Activated naive CD4-positive, alpha-beta T cell treated with anti-CD3 and anti-CD28 coated beads for 36 hours (primary cell): ENCODE measurements around the gene STON2. TPM values are rescaled to one million over a fixed set of nuclear protein-coding genes. Genes with fewer than 3 reads are reported as not detected.
"Not testable (repeated sequence)": the region's sequence is repeated elsewhere in the genome, so short reads cannot be mapped to it uniquely, and the experiment has no call there.

Experiments used
- CTCF ChIA-PET: fragments of 350-600 bp; sonication (Branson Sonifier 250); formaldehyde crosslinking; loops from one replicate; lab custom pipeline; 2021; ENCODE audit warnings: antibody characterized with exemption; lab: Charles Lee
- DNase-seq: peaks from one replicate; pipeline ENCODE4 v3.0.0-alpha.2; 2020
- H3K27ac Mint-ChIP-seq: one replicate; pipeline ENCODE4 v1.8.0; 2021; ENCODE audit warnings: mild to moderate bottlenecking, mixed read lengths
- H3K27me3 Mint-ChIP-seq: one replicate; pipeline ENCODE4 v1.8.0; 2021; ENCODE audit warnings: low read depth, mixed read lengths
- H3K36me3 Mint-ChIP-seq: one replicate; pipeline ENCODE4 v1.8.0; 2021; ENCODE audit warnings: low read depth, mixed read lengths
- H3K4me1 Mint-ChIP-seq: one replicate; pipeline ENCODE4 v1.8.0; 2021; ENCODE audit warnings: low read depth, mixed read lengths
- H3K4me3 Mint-ChIP-seq: one replicate; pipeline ENCODE4 v1.8.0; 2021; ENCODE audit warnings: mild to moderate bottlenecking, moderate library complexity, mixed read lengths
- H3K9me3 Mint-ChIP-seq: one replicate; pipeline ENCODE4 v1.8.0; 2021; ENCODE audit warnings: mixed read lengths
- intact Hi-C: fragments of 100-400 bp; cut with micrococcal nuclease; formaldehyde crosslinking; loops from one replicate; pipeline ENCODE4 v1.15.1; 2023
- total RNA-seq, 2 experiments: library from RNA; stranded (reverse); gene quantifications; one replicate each; pipeline ENCODE4 v1.2.3, GENCODE V29; 2021

The STON2 gene
- total RNA-seq, 2 experiments from 2014 or later, result 0.12 to 0.14 TPM

DNA sequence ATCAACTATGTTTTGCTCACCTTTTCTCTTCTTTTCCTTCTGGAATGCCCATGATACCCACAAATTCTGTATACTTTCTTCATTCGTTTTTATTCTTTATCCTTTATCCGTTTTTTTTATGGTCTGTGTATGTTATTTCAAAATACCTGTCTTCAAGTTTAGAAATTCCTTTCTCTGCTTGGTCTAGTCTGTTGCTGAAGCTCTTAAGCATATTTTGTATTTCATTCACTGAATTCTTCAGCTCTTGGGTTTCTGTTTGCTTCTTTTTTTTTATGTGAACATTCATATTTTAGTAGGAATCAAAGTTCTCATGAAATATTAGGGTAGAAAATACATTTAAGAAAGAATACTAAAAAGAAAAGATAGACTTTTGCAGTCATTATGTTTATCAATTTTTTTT is 156.6 kb downstream of the STON2 start:
- no peaks in the 10 kb centered on the region for H3K4me1 Mint-ChIP-seq
- H3K4me3 Mint-ChIP-seq, result no peak overlapping the region
- intact Hi-C loops, result no loop called here
- H3K27ac Mint-ChIP-seq, result no peak overlapping the region
- H3K9me3 Mint-ChIP-seq, result peaks cover 5% of the 10 kb centered on the region
- peaks cover 2% of the 10 kb centered on the region for H3K36me3 Mint-ChIP-seq
- peaks cover 3% of the 10 kb centered on the region for H3K27me3 Mint-ChIP-seq
- DNase-seq, result no peak
- CTCF ChIA-PET, result no interaction called here

DNA sequence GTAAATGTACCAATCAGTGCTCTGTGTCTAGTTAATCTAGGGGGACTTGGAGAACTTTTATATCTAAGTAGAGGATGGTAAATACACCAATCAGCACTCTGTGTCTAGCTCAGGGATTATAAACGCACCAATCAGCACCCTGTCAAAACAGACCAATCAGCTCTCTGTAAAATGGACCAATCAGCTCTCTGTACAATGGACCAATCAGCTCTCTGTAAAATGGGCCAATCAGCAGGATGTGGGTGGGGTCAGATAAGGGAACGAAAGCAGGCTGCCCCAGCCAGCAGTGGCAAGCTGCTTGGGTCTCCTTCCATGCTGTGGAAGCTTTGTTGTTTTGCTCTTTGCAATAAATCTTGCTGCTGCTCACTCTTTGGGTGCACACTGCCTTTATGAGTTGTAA is 163.3 kb downstream of the STON2 start:
- H3K27ac Mint-ChIP-seq, H3K4me1 Mint-ChIP-seq, DNase-seq, H3K27me3 Mint-ChIP-seq, intact Hi-C loops, H3K36me3 Mint-ChIP-seq, H3K4me3 Mint-ChIP-seq, H3K9me3 Mint-ChIP-seq: not testable (repeated sequence)
- CTCF ChIA-PET, result interaction anchor here (0.5 kb wide), 1 partner anchor 28 kb away, joined by 6 read pairs; no protein-coding TSS in a partner anchor

DNA sequence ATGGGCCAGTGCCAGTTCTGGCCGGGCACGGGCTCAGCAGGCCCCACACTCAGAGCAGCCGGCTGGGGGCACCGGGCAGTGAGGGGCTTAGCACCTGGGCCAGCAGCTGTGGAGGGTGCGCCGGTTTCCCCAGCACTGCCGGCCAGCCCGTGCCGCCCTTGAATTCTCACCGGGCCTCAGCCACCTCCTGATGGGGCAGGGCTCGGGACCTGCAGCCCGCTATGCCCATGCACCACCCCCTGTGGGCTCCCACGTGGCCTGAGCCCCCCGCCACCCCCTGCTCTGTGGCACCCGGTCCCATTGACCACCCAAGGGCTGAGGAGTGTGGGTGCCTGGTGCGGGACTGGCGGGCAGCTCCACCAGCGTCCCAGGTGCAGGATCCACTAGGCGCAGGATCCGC is 164.0 kb downstream of the STON2 start:
- Mint-ChIP-seq H3K36me3 (no peaks in the 10 kb centered on the region), H3K4me3 (no peak overlapping the region), H3K27me3 (no peaks in the 10 kb centered on the region), H3K4me1 (peaks cover 2% of the 10 kb centered on the region), H3K27ac (no peak overlapping the region), H3K9me3 (peaks cover 5% of the 10 kb centered on the region)
- no peak for DNase-seq
- CTCF ChIA-PET, result no interaction called here
- intact Hi-C loops, result no loop called here

DNA sequence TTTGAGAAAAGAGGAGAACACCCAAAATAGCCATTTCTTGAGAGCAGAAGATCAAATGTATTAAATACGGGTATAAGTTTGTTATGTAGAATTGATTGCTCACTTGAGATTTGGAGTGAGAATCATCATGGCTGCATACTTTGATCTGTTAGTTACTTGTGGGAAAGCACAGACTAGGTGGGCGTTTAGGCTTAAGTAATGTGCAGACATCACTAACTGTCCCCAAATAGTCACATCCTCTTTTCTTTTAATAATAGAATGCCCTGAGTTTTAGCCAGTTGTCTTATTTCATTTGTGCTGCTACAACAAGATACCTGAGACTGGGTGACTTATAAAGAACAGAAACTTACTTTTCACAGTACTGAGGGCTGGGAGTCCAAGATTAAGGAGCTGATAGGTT is 165.0 kb downstream of the STON2 start:
- no peak overlapping the region for H3K4me3 Mint-ChIP-seq
- intact Hi-C loops, result no loop called here
- no peak overlapping the region for H3K27ac Mint-ChIP-seq
- peaks cover 5% of the 10 kb centered on the region for H3K9me3 Mint-ChIP-seq
- DNase-seq, result no peak
- no peaks in the 10 kb centered on the region for H3K36me3 Mint-ChIP-seq
- no peaks in the 10 kb centered on the region for H3K27me3 Mint-ChIP-seq
- H3K4me1 Mint-ChIP-seq, result peaks cover 2% of the 10 kb centered on the region
- CTCF ChIA-PET, result no interaction called here

DNA sequence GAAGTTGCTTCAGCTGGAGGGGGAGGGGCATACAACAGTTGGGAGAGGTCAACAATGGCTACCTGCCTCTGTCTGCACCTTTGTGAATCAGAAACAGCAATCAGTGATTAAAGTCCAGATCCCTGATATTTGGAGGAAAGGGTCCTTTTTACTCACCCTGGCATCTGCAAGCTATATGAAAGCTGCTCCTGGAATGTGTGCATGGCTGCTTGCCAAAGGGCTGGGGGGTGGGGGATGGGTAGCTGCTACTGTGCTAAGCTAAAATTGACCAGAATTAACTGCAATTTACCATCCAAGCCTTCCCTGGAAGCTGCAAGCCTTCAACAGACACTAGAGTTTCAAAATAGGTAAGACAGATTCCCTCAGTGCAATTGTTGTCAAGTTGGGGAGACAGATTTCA is 165.8 kb downstream of the STON2 start:
- H3K27me3 Mint-ChIP-seq, result no peaks in the 10 kb centered on the region
- peaks cover 5% of the 10 kb centered on the region for H3K9me3 Mint-ChIP-seq
- H3K4me3 Mint-ChIP-seq, result no peak overlapping the region
- DNase-seq, result no peak
- intact Hi-C loops, result no loop called here
- CTCF ChIA-PET, result no interaction called here
- H3K36me3 Mint-ChIP-seq, result no peaks in the 10 kb centered on the region
- H3K4me1 Mint-ChIP-seq, result peaks cover 2% of the 10 kb centered on the region
- H3K27ac Mint-ChIP-seq, result no peak overlapping the region

DNA sequence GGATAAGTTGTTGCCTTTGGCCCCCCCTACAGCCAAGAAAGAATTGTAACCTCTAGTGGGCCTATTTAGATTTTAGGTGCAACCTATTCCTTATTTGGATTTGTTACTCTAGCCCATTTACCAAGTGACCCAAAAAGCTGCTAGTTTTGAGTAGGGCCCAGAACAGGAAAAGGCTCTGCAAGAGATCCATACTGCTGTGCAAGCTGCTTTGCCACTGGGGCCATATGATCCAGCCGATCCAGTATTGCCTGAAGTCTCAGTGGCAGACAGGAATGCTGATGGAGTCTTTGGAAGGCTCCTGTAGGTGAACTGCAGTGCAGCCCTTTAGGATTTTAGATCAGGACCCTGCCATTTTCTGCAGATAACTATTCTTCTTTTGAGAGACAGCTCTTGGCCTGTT is 166.5 kb downstream of the STON2 start:
- CTCF ChIA-PET, result no interaction called here
- peaks cover 5% of the 10 kb centered on the region for H3K9me3 Mint-ChIP-seq
- H3K27ac Mint-ChIP-seq, result no peak overlapping the region

DNA sequence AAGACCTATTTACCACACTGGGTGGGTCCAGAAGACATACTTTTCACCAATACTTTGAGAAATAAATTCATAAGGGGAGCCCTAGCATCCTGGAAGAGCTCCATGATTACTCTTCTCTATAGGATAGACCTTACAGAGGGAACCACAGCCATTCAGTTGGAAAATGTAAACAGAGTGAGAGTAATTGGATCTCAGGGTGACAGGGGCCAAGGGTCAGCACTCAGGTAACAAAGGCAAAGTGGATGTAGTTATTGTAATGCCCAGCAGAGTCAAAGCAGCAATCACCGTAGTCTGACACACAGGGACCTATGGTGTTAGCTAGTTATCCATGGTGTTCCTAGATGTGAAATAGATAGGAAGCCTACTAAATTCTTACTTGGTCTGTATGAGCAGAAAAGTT is 168.6 kb downstream of the STON2 start:
- no peak for DNase-seq
- peaks cover 2% of the 10 kb centered on the region for H3K4me1 Mint-ChIP-seq
- H3K36me3 Mint-ChIP-seq, result no peaks in the 10 kb centered on the region
- CTCF ChIA-PET, result interaction anchor here (0.6 kb wide), 1 partner anchor 1017 kb away, joined by 3 read pairs; no protein-coding TSS in a partner anchor
- H3K9me3 Mint-ChIP-seq, result no peaks in the 10 kb centered on the region
- intact Hi-C loops, result no loop called here
- no peak overlapping the region for H3K4me3 Mint-ChIP-seq
- no peaks in the 10 kb centered on the region for H3K27me3 Mint-ChIP-seq
- H3K27ac Mint-ChIP-seq, result no peak overlapping the region

More for the DNA sequence above, 166.5 kb downstream of the STON2 start:
- Mint-ChIP-seq H3K36me3 (no peaks in the 10 kb centered on the region), H3K27me3 (no peaks in the 10 kb centered on the region), H3K4me1 (peaks cover 2% of the 10 kb centered on the region), H3K4me3 (no peak overlapping the region)
- DNase-seq, result no peak
- intact Hi-C loops, result no loop called here

DNA sequence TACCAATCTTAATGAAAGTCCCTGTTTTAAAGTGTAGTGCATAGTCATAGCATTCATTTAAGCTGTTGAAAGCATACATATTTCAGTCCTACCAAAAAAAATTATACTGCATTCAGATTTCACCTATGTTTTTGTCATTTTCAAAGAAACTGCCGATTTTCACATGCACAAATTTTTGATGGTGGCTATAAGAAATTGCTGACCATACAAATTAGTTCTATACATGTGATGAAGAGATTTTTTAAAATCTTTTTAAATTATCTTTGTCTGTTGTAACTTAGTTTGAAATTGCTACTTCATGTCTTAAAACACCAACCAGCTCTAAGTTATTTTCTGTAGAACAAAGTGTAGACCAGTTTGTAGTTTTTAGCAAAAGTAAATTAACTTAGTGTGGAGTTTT is 175.9 kb downstream of the STON2 start:
- intact Hi-C loops, result loop anchor here (5.0 kb wide), 1 partner anchor 213 kb away; no protein-coding TSS in a partner anchor
- Mint-ChIP-seq H3K27ac (no peak overlapping the region), H3K36me3 (peaks cover 5% of the 10 kb centered on the region), H3K9me3 (no peaks in the 10 kb centered on the region), H3K27me3 (no peaks in the 10 kb centered on the region), H3K4me1 (peaks cover 5% of the 10 kb centered on the region), H3K4me3 (no peak overlapping the region)
- CTCF ChIA-PET, result interaction anchor here (0.7 kb wide), 2 partner anchors 248 to 332 kb away, joined by 3 to 7 read pairs; no protein-coding TSS in a partner anchor
- DNase-seq, result no peak

DNA sequence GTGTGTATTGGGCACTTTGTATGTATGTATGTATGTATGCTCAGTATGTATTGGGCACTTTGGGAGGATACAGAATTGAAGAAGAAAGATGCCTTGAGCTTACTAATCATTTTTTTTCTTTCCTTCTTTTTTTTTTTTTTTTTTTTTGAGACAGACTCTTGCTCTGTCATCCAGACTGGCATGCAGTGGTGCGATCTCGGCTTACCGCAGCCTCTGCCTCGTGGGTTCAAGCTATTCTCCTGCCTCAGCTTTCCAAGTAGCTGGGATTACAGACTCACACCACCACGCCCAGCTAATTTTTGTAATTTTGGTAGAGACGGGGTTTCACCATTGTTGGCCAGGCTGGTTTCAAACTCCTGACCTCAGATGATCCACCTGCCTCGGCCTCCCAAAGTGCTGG is 176.3 kb downstream of the STON2 start:
- not testable (repeated sequence) for H3K27ac Mint-ChIP-seq, H3K27me3 Mint-ChIP-seq, H3K36me3 Mint-ChIP-seq, H3K4me3 Mint-ChIP-seq, DNase-seq, H3K4me1 Mint-ChIP-seq, H3K9me3 Mint-ChIP-seq
- CTCF ChIA-PET, result interaction anchor here (0.7 kb wide), 2 partner anchors 249 to 332 kb away, joined by 3 to 7 read pairs; no protein-coding TSS in a partner anchor
- intact Hi-C loops, result loop anchor here (5.0 kb wide), 1 partner anchor 214 kb away; no protein-coding TSS in a partner anchor

DNA sequence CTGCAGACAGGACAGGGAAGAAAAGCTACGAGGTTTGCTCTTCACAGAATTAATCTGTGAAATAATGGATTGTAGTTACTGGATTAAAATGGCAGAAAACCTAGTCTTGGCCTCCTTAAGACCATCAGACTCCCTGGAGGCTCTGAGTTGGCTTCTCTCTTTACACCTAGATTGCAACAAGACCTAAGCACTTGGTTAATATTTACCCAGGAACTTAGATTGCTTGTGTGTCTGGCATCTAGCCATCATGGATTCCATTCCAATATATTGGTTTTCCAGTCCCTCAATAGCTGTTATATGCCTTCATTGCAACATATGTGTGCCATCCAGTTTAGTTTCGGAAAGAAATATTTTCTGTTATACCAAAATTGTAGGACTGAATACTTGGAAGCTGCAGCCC is 177.4 kb downstream of the STON2 start:
- DNase-seq, result no peak
- no peak overlapping the region for H3K27ac Mint-ChIP-seq
- no peaks in the 10 kb centered on the region for H3K9me3 Mint-ChIP-seq
- peaks cover 5% of the 10 kb centered on the region for H3K36me3 Mint-ChIP-seq
- CTCF ChIA-PET, result no interaction called here
- no peak overlapping the region for H3K4me3 Mint-ChIP-seq
- no peaks in the 10 kb centered on the region for H3K27me3 Mint-ChIP-seq
- peaks cover 14% of the 10 kb centered on the region for H3K4me1 Mint-ChIP-seq
- intact Hi-C loops, result loop anchor here (5.0 kb wide), 1 partner anchor 215 kb away; no protein-coding TSS in a partner anchor

DNA sequence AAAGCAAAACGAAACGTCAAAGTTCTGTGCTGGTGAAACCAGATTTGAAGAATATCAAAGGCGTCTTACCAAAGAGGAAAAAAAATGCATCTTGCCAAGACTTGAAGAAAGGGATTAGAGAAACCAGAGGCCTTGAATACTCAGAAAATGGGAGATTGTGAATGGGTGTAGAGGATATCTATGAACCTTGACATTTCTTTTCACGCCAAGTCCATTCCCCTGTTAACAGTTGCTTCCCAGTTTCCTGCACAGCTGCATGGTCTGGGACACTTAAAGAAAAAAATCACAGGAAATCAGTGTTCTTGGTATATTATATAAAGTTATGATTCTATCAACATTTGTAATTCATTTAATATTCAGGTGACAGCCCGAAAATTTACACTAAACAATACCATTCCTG is 178.0 kb downstream of the STON2 start:
- Mint-ChIP-seq H3K36me3 (peaks cover 5% of the 10 kb centered on the region), H3K4me3 (peak overlapping the region; percentile 84), H3K27ac (peak overlapping the region; percentile 98), H3K4me1 (peaks cover 17% of the 10 kb centered on the region), H3K9me3 (no peaks in the 10 kb centered on the region), H3K27me3 (no peaks in the 10 kb centered on the region)
- CTCF ChIA-PET, result interaction anchor here (1.7 kb wide), 1 partner anchor 52 kb away, joined by 4 read pairs; no protein-coding TSS in a partner anchor
- no peak for DNase-seq
- intact Hi-C loops, result loop anchor here (5.0 kb wide), 1 partner anchor 215 kb away; no protein-coding TSS in a partner anchor

DNA sequence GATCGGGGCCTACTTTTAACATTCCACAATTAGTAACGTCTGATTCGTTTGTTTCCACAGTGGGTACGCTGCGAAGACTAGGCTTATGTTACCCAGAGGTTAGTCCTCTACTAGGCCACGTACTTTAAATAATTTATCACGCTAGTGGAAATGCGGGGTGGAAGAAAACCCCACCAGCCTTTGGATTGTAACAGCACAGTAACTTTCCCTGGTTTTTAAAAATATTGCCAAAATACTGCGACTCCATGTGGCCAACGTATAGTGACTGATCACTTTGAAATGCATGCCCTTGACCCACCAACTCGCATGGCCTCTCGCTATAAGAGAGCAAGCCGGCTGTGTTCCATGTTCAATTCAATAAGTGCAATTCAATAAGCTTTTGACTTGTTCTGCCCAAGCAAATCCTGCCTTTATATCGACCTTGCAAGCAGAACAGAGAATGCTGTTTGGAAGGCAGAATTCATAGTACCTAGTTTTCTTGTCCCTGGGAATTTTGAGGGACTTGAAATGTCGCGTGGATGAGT is 178.5 kb downstream of the STON2 start:
- no peaks in the 10 kb centered on the region for H3K27me3 Mint-ChIP-seq
- peak overlapping the region; percentile 98 for H3K27ac Mint-ChIP-seq
- CTCF ChIA-PET, result interaction anchor here (0.8 to 1.7 kb wide), 4 partner anchors 34 to 310 kb away, joined by 3 to 5 read pairs (median 4); no protein-coding TSS in a partner anchor
- peaks cover 22% of the 10 kb centered on the region for H3K4me1 Mint-ChIP-seq
- H3K36me3 Mint-ChIP-seq, result peaks cover 7% of the 10 kb centered on the region
- H3K9me3 Mint-ChIP-seq, result no peaks in the 10 kb centered on the region
- H3K4me3 Mint-ChIP-seq, result peak overlapping the region; percentile 84
- intact Hi-C loops, result loop anchor here (1.0 to 5.0 kb wide), 5 partner anchors 216 to 634 kb away; partner anchors contain the start of gene SEL1L
- DNase-seq, result no peak
